Mesenchymal stem cell (in vitro differentiated cells and primary cell): Measurements from ENCODE around the gene RLN2.
"Not testable (repeated sequence)": the region's sequence is repeated elsewhere in the genome, so short reads cannot be mapped to it uniquely, and the experiment has no call there.

ENCODE experiments used
- DNase-seq: peaks from one replicate; pipeline ENCODE4 v3.0.0-alpha.2; 2013
- H2AFZ ChIP-seq: one replicate; pipeline ENCODE4 v1.6.1; 2013; ENCODE audit warnings: low read depth, mild to moderate bottlenecking, control low read depth, inconsistent platforms, low read length, moderate library complexity
- H2AK5ac ChIP-seq: 2 replicates; pipeline ENCODE4 v1.6.1; 2013; ENCODE audit warnings: low read length, moderate library complexity, mild to moderate bottlenecking, inconsistent platforms; ENCODE audit not compliant: severe bottlenecking
- H2BK120ac ChIP-seq: one replicate; pipeline ENCODE4 v1.6.1; 2013; ENCODE audit warnings: low read depth, mild to moderate bottlenecking, inconsistent platforms, low read length, moderate library complexity
- H2BK12ac ChIP-seq, 2 experiments: one replicate each; pipeline ENCODE4 v1.6.1; 2013; ENCODE audit warnings: inconsistent platforms in 2 of 2, low read length in 2 of 2, mild to moderate bottlenecking in 2 of 2, moderate library complexity in 2 of 2, control low read depth in 1 of 2
- H2BK15ac ChIP-seq: one replicate; pipeline ENCODE4 v1.6.1; 2013; ENCODE audit warnings: mild to moderate bottlenecking, low read depth, inconsistent platforms; ENCODE audit not compliant: poor library complexity, severe bottlenecking
- H2BK5ac ChIP-seq: 2 replicates; pipeline ENCODE4 v1.6.1; 2013; ENCODE audit warnings: low read depth, mild to moderate bottlenecking, low read length, control low read depth, inconsistent platforms; ENCODE audit not compliant: poor library complexity, severe bottlenecking
- H3K14ac ChIP-seq, 2 experiments: one replicate each; pipeline ENCODE4 v1.6.1; 2013; ENCODE audit warnings: inconsistent platforms in 2 of 2, low read length in 2 of 2, control low read depth in 1 of 2, mild to moderate bottlenecking in 1 of 2, moderate library complexity in 1 of 2
- H3K18ac ChIP-seq, 2 experiments: one replicate each; pipeline ENCODE4 v1.6.1; 2013; ENCODE audit warnings: inconsistent platforms in 2 of 2, low read length in 2 of 2, control low read depth in 1 of 2, low read depth in 1 of 2, mild to moderate bottlenecking in 1 of 2
- H3K23ac ChIP-seq, 2 experiments: one replicate each; pipeline ENCODE4 v1.6.1; 2013; ENCODE audit warnings: inconsistent platforms in 2 of 2, low read length in 2 of 2, mild to moderate bottlenecking in 2 of 2, moderate library complexity in 2 of 2, control low read depth in 1 of 2
- H3K27ac ChIP-seq: 2 replicates; pipeline ENCODE4 v1.5.1; 2013; ENCODE audit warnings: mild to moderate bottlenecking, moderate library complexity, low read length, control low read depth, inconsistent platforms; ENCODE audit not compliant: poor library complexity, severe bottlenecking
- H3K27me3 ChIP-seq, 2 experiments: 2 replicates each; pipeline versions ENCODE4 v1.6.1 to v1.7.0; 2013; ENCODE audit warnings: low read length in 2 of 2, mild to moderate bottlenecking in 2 of 2, moderate library complexity in 2 of 2, control low read depth in 1 of 2, inconsistent platforms in 1 of 2; ENCODE audit not compliant: control insufficient read depth in 1 of 2, insufficient read depth in 1 of 2
- H3K36me3 ChIP-seq, 2 experiments: 2 replicates each; pipeline versions ENCODE4 v1.6.1 to v1.7.0; 2013; ENCODE audit warnings: low read length in 2 of 2, control low read depth in 1 of 2, inconsistent platforms in 1 of 2, low read depth in 1 of 2, mild to moderate bottlenecking in 1 of 2; ENCODE audit not compliant: insufficient read depth in 2 of 2, control insufficient read depth in 1 of 2
- H3K4ac ChIP-seq, 2 experiments: one replicate each; pipeline ENCODE4 v1.6.1; 2013; ENCODE audit warnings: inconsistent platforms in 2 of 2, low read length in 2 of 2, mild to moderate bottlenecking in 2 of 2, moderate library complexity in 2 of 2, control low read depth in 1 of 2, low read depth in 1 of 2
- H3K4me1 ChIP-seq: 2 replicates; pipeline ENCODE4 v1.6.1; 2013; ENCODE audit warnings: low read depth, low read length, control low read depth; ENCODE audit not compliant: control insufficient read depth, insufficient read depth
- H3K4me2 ChIP-seq: 2 replicates; pipeline ENCODE4 v1.6.1; 2013; ENCODE audit warnings: low read length, mild to moderate bottlenecking, inconsistent platforms; ENCODE audit not compliant: poor library complexity, severe bottlenecking
- H3K4me3 ChIP-seq, 2 experiments: 2 replicates each; pipeline versions ENCODE4 v1.5.1 to v1.7.0; 2013; ENCODE audit warnings: low read length in 2 of 2, mild to moderate bottlenecking in 2 of 2, control low read depth in 1 of 2, low read depth in 1 of 2; ENCODE audit not compliant: insufficient read depth in 1 of 2
- H3K79me1 ChIP-seq: replicated peaks from 2 replicates; pipeline ENCODE4 v1.6.1; 2013; ENCODE audit warnings: mild to moderate bottlenecking, control low read depth, low read length, inconsistent platforms; ENCODE audit not compliant: poor library complexity, severe bottlenecking
- H3K9ac ChIP-seq: 2 replicates; pipeline ENCODE4 v1.7.0; 2013; ENCODE audit warnings: mild to moderate bottlenecking, low read length, moderate library complexity
- H3K9me3 ChIP-seq: 2 replicates; pipeline ENCODE4 v1.7.0; 2013; ENCODE audit warnings: mild to moderate bottlenecking, low read length; ENCODE audit not compliant: control insufficient read depth
- H4K8ac ChIP-seq: one replicate; pipeline ENCODE4 v1.6.1; 2013; ENCODE audit warnings: inconsistent platforms, mild to moderate bottlenecking, low read length, moderate library complexity
- H4K91ac ChIP-seq: one replicate; pipeline ENCODE4 v1.6.1; 2013; ENCODE audit warnings: mild to moderate bottlenecking, low read length, inconsistent platforms
- WGBS: methylation state at CpG from one replicate; pipeline ENCODE4 v1.1.7; 2013; ENCODE audit warnings: mixed read lengths; 5-methylcytosine and 5-hydroxymethylcytosine counted together

Gene RLN2

DNA sequence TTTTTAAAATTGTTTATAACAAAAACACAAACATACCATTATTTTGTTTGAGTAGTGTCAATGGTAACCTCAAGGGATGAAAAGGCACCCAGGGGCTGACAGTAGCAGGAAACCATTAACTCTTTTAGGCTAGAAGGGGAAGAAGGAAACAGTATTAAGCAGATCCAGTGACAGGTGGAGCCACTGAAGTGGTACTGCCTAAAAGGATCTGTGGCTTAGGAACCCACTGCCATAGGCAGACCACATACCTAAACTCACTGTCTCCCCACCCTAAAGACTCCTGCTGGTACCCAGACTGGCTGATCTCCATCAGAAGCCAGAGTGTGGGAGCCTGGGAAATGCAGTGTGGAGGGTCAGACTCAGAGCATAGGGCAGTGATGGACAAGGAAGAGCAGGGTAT is 21.7 kb upstream of the RLN2 start:
- Histone ChIP-seq H3K27me3 (peaks cover 0 to 10% of the 10 kb centered on the region in 2 experiments), H3K4me2 (no peak overlapping the region), H3K23ac (no peak overlapping the region), H2AK5ac (no peak overlapping the region), H3K4me3 (no peak overlapping the region), H2BK12ac (no peak overlapping the region), H3K36me3 (no peaks in the 10 kb centered on the region), H4K8ac (no peak overlapping the region), H3K79me1 (no peaks in the 10 kb centered on the region), H2BK5ac (no peak overlapping the region), H3K14ac (no peak overlapping the region), H3K9ac (no peak overlapping the region), H4K91ac (no peak overlapping the region), H2BK15ac (no peak overlapping the region), H3K18ac (no peak overlapping the region), H3K4ac (no peak overlapping the region), H3K9me3 (no peaks in the 10 kb centered on the region), H2BK120ac (no peak overlapping the region), H2AFZ (no peak overlapping the region), H3K4me1 (no peaks in the 10 kb centered on the region), H3K27ac (no peak overlapping the region)
- no peak for DNase-seq

DNA sequence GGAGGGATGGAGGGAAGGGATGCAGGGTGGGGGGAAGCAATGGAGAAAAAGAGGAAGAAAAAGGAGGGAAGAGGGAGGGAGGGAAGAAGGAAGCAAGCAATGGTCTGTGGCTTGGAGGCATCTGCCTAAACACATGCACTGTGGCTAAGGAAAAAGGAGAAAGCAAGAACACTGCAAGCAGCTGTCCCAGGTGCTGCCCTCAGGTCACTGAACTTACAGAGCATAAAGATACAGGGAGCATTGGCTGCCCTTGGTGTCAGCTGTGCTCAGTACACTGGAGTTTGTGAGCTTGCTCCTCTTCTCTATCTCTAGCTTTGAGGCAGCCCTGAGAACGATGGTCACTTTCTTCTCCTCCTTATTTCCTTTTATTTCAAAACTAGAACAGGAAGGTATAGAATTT is 17.1 kb upstream of the RLN2 start:
- not testable (repeated sequence) for H2BK5ac ChIP-seq, H2AFZ ChIP-seq, H2AK5ac ChIP-seq, H3K9me3 ChIP-seq, H3K14ac ChIP-seq, H3K4me1 ChIP-seq, H2BK12ac ChIP-seq, DNase-seq, H3K4ac ChIP-seq, H2BK15ac ChIP-seq, H2BK120ac ChIP-seq, H3K9ac ChIP-seq, H3K27ac ChIP-seq, H4K8ac ChIP-seq, H3K18ac ChIP-seq, H3K4me3 ChIP-seq, H3K36me3 ChIP-seq, H3K27me3 ChIP-seq, H3K79me1 ChIP-seq, H3K23ac ChIP-seq, H4K91ac ChIP-seq, H3K4me2 ChIP-seq
- WGBS = no CpG with 5 or more reads among the region's 1 CpG

DNA sequence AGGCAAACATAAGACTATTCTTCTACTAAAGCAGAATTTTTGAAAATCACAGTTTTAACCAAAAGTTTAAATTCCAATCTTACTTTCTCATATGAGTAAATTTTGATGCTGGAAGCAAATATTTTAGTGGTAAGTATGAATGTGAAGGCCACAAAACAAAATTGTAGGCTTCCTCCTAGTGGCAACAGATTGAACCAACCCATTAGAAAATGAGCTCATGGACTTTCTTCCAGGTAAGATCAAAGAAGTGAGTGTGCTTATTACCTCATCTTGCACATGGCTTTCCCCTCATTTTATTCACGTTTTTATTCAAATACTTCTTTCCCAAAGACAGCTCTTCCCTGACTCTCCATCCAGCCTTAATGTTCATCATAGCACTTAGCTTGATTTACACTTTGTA is 16.5 kb upstream of the RLN2 start:
- Histone ChIP-seq H3K79me1 (no peaks in the 10 kb centered on the region), H3K9ac (no peak overlapping the region), H2AFZ (no peak overlapping the region), H3K9me3 (peaks cover 3% of the 10 kb centered on the region), H3K4me1 (peaks cover 4% of the 10 kb centered on the region), H3K4me3 (no peak overlapping the region), H3K27ac (no peak overlapping the region), H3K4ac (no peak overlapping the region), H4K91ac (no peak overlapping the region), H2BK12ac (no peak overlapping the region), H2BK120ac (no peak overlapping the region), H3K23ac (no peak overlapping the region), H3K36me3 (no peaks in the 10 kb centered on the region), H2BK15ac (no peak overlapping the region), H3K18ac (no peak overlapping the region), H2AK5ac (no peak overlapping the region), H4K8ac (no peak overlapping the region), H2BK5ac (no peak overlapping the region), H3K14ac (no peak overlapping the region), H3K27me3 (no peaks in the 10 kb centered on the region), H3K4me2 (no peak overlapping the region)
- no peak for DNase-seq
- WGBS = 80% methylated on average over 1 of the region's 1 CpG

DNA sequence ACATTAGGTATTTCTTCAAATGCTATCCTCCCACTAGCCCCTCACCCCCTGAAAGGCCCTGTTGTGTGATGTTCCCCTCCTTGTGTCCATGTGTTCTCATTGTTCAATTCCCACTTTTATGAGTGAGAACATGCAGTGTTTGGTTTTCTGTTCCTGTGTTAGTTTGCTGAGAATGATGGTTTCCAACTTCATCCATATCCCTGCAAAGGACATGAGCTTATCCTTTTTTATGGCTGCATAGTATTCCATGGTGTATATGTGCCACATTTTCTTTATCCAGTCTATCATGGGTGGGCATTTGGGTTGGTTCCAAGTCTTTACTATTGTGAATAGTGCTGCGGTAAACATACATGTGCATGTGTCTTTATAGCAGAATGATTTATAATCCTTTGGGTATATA is 11.9 kb upstream of the RLN2 start:
- H2BK15ac ChIP-seq, H2BK120ac ChIP-seq, H2BK12ac ChIP-seq, H4K8ac ChIP-seq, H3K14ac ChIP-seq, H3K4me1 ChIP-seq, H3K4me2 ChIP-seq, H3K4me3 ChIP-seq, H3K27ac ChIP-seq, H2BK5ac ChIP-seq, H3K18ac ChIP-seq, H3K79me1 ChIP-seq, H3K36me3 ChIP-seq, H3K4ac ChIP-seq, H2AK5ac ChIP-seq, DNase-seq, H3K27me3 ChIP-seq, H3K23ac ChIP-seq, H3K9ac ChIP-seq, H4K91ac ChIP-seq, H2AFZ ChIP-seq: not testable (repeated sequence)
- H3K9me3 ChIP-seq = peaks cover 25% of the 10 kb centered on the region
- WGBS = 100% methylated on average over 1 of the region's 1 CpG
